Heart left ventricle (tissue), 16 donors: Measurements from ENCODE around the gene CELSR1. TPM values are rescaled to one million over a fixed set of nuclear protein-coding genes. Genes with fewer than 3 reads are reported as not detected.

Experiments
- ATAC-seq, 4 donors: fragments of 200-7000 bp; cut with Tn5 transposase; one replicate each; pipeline ENCODE4 v1.9.1; 2020 to 2022; ENCODE audit warnings: moderate library complexity in 4 of 4, mild to moderate bottlenecking in 3 of 4, moderate number of reproducible peaks in 1 of 4
- DNase-seq, 5 donors: peaks; one replicate each; pipeline ENCODE4 v3.0.0-alpha.2; 2020
- H3K27ac ChIP-seq, 12 donors: fragments of 200-600 bp; sonication (generic) in 4 of 12; one replicate each; pipeline versions ENCODE4 v1.5.0 to v1.8.0; 2016 to 2022; ENCODE audit warnings: mild to moderate bottlenecking in 2 of 12
- H3K27me3 ChIP-seq, 9 donors: fragments of 200-600 bp; sonication (generic) in 2 of 9; one replicate each; pipeline versions ENCODE4 v1.5.1 to v1.8.0; 2016 to 2022; ENCODE audit warnings: mild to moderate bottlenecking in 3 of 9
- H3K36me3 ChIP-seq, 9 donors: fragments of 200-600 bp; sonication (generic) in 2 of 9; one replicate each; pipeline versions ENCODE4 v1.5.0 to v1.8.0; 2018 to 2022; ENCODE audit warnings: mild to moderate bottlenecking in 2 of 9
- H3K4me1 ChIP-seq, 12 donors: fragments of 200-600 bp; sonication (generic) in 4 of 12; one replicate each; pipeline versions ENCODE4 v1.5.0 to v1.8.0; 2016 to 2022; ENCODE audit warnings: mild to moderate bottlenecking in 3 of 12
- H3K4me3 ChIP-seq, 12 donors: fragments of 200-600 bp; sonication (generic) in 4 of 12; one replicate each; pipeline versions ENCODE4 v1.5.0 to v1.8.0; 2017 to 2022; ENCODE audit warnings: mild to moderate bottlenecking in 9 of 12, moderate library complexity in 4 of 12
- H3K9me3 ChIP-seq, 12 donors: fragments of 200-600 bp; sonication (generic) in 4 of 12; one replicate each; pipeline versions ENCODE4 v1.5.0 to v1.8.0; 2016 to 2022; ENCODE audit warnings: mild to moderate bottlenecking in 1 of 12
- POLR2A ChIP-seq, 2 donors: fragments of 450-650 bp; IDR thresholded peaks; one replicate each; pipeline ENCODE4 v1.6.1; 2017; ENCODE audit warnings: antibody characterized with exemption in 2 of 2, mild to moderate bottlenecking in 2 of 2, moderate library complexity in 2 of 2
- WGBS, 4 donors: extraction: QIAGEN DNeasy Blood & Tissue Kit in 2 of 4; methylation state at CpG; one replicate each; pipeline versions ENCODE4 v1.1.5 to v1.1.7; 2013 to 2018; 5-methylcytosine and 5-hydroxymethylcytosine counted together
- intact Hi-C, 10 donors: fragments of 100-400 bp; cut with DNase I; formaldehyde crosslinking; loops; one replicate each; pipeline versions ENCODE4 v1.11.1 to v1.14.2; 2022
- polyA plus RNA-seq, 2 donors: library from polyadenylated mRNA; stranded (reverse); fragments of 200-250 nt; gene quantifications; one replicate each; pipeline ENCODE4 v1.2.3, GENCODE V29; 2013
- total RNA-seq, 9 donors: library from RNA; depleted of rRNA in 2 of 9; stranded (reverse); fragments of >200 nt in 2 of 9; fragmentation: NEBNext Ultra II Directional in 3 of 9; extraction: Animal tissue kit (Norgen Biotek cat#: 25700) in 3 of 9; gene quantifications; one replicate each; pipeline versions ENCODE4 v1.1.0 to v1.2.4, GENCODE V29; 2016 to 2023
- TF ChIP-seq, protein P1 (sequence below), 12 donors: fragments of 200-600 bp; sonication (generic) in 4 of 12; IDR thresholded peaks; one replicate each; pipeline versions ENCODE4 v1.5.0 to v1.8.0; 2018 to 2022; ENCODE audit warnings: antibody characterized with exemption in 12 of 12, mild to moderate bottlenecking in 5 of 12
- donor health status: ischemic (EF 13 %, LVEDD 7.1; RV severe dilation, severe dysfunction).
- donor health status: healthy with polysubstance abuse.
- donor health status: DM: no; HTN: yes; CAD: no.
- donor health status: DM: no; HTN: no; CAD: no.
- donor health status: ischemic (EF 25% LVEDD 6.9; RV normal size, moderate dysfunction).
- donor health status: ischemic (EF 25% LVEDD 5.7; RV mildly dilated, moderate dysfunction).
- donor health status: healthy.
- donor health status: DM: yes; HTN: yes; CAD: no.
- donor health status: ischemic (EF 35%, LVEDD 5.7; RV mildly dilated, moderate dysfunction).
- donor health status: nonischemic (EF 11% LVEDD 7.7; RV severe dilation, severe dysfunction).
- donor health status: DM: yes; HTN: yes; CAD: no.
- donor health status: PGD.
- donor health status: ischemic (EF 29% LVEDD 5.4; RV normal size, mild dysfunction).
- donor health status: nonischemic (EF 23%, LVEDD 6.1; RV moderate dilation, normal function).

Gene CELSR1
- total and polyA plus RNA-seq, 11 donors, result 5.9 to 15.8 (median 11.9) TPM

DNA sequence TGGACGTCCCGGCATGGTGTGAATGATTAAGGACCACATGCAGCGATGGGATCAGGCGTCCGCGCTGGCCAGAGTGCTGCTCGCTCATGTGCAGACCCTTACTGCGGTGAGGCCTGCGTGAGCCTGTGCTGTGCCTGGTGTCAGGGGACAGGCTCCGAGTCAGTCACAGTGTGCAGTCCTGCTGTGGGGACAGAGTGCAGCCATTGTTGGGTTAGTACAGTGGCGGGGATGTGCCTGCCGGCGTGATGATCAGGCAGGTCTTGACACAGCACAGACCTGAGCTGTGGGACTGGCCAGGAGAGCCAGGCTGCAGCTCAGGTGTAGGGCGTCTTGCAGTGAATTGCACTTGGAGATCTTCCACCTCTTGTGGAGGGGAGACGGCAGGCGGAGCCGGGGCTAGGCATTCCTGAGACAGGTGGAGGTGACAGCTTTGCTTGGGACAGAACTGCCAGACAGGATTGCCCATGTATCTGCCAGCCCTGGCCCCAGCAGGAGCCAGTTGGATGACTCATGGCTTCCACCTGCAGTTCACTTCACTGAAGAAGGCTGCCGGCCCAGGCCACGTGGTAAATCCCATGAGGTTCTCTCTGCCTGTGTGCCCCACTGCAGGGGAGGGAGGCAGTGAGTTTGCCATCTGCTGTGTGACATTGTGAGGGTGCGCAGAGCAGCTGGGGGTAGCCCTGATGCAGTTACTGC, 184.6 kb downstream of the CELSR1 start:
- no peaks in the 10 kb centered on the region for H3K27me3 ChIP-seq
- peak overlapping the region in 11 of 12 donors; percentile 35 to 94 (median 75) for H3K27ac ChIP-seq
- peak; percentile 41 to 78 (median 67) for ATAC-seq
- intact Hi-C loops, result loop anchor here in 2 of 10 donors (10.0 kb wide), 3 partner anchors 52 to 452 kb away; no protein-coding TSS in a partner anchor
- peaks cover 4 to 97% (median 87%) of the 10 kb centered on the region in 9 donors for H3K36me3 ChIP-seq
- 67 to 81% (median 73%) methylated on average over 15 to 20 of the region's 20 CpGs for WGBS, 4 donors
- no peak for TF ChIP-seq POLR2A (IDR thresholded peaks at IDR 0.05)
- TF ChIP-seq, protein P1, sequence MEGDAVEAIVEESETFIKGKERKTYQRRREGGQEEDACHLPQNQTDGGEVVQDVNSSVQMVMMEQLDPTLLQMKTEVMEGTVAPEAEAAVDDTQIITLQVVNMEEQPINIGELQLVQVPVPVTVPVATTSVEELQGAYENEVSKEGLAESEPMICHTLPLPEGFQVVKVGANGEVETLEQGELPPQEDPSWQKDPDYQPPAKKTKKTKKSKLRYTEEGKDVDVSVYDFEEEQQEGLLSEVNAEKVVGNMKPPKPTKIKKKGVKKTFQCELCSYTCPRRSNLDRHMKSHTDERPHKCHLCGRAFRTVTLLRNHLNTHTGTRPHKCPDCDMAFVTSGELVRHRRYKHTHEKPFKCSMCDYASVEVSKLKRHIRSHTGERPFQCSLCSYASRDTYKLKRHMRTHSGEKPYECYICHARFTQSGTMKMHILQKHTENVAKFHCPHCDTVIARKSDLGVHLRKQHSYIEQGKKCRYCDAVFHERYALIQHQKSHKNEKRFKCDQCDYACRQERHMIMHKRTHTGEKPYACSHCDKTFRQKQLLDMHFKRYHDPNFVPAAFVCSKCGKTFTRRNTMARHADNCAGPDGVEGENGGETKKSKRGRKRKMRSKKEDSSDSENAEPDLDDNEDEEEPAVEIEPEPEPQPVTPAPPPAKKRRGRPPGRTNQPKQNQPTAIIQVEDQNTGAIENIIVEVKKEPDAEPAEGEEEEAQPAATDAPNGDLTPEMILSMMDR (IDR thresholded peaks at IDR 0.05), result no peak
- no peaks in the 10 kb centered on the region for H3K9me3 ChIP-seq
- H3K4me1 ChIP-seq, result peaks cover 0 to 69% (median 31%) of the 10 kb centered on the region in 12 donors
- no peak overlapping the region for H3K4me3 ChIP-seq
- DNase-seq, result peak; percentile 71 to 92 (median 74)

GRCh38 chr22:46352276-46352675, 185.1 kb downstream of the CELSR1 start:
- no peaks in the 10 kb centered on the region for H3K27me3 ChIP-seq
- H3K36me3 ChIP-seq, result peaks cover 4 to 100% (median 91%) of the 10 kb centered on the region in 9 donors
- TF ChIP-seq, protein P1 (IDR thresholded peaks at IDR 0.05), result no peak
- no peak for TF ChIP-seq POLR2A (IDR thresholded peaks at IDR 0.05)
- WGBS, 4 donors, result 89% methylated on average over 10 of the region's 10 CpGs
- H3K4me3 ChIP-seq, result no peak overlapping the region
- H3K9me3 ChIP-seq, result no peaks in the 10 kb centered on the region
- H3K27ac ChIP-seq, result peak overlapping the region in 9 of 12 donors; percentile 46 to 94 (median 76)
- intact Hi-C loops, result loop anchor here in 2 of 10 donors (10.0 kb wide), 3 partner anchors 53 to 453 kb away; no protein-coding TSS in a partner anchor
- ATAC-seq, result no peak
- peak in 2 of 5 donors; percentile 22 to 33 for DNase-seq
- H3K4me1 ChIP-seq, result peaks cover 0 to 75% (median 34%) of the 10 kb centered on the region in 12 donors

- no peak overlapping the region for H3K4me3 ChIP-seq
- no peaks in the 10 kb centered on the region for H3K9me3 ChIP-seq
- intact Hi-C loops, result loop anchor here in 2 of 10 donors (10.0 kb wide), 3 partner anchors 53 to 453 kb away; no protein-coding TSS in a partner anchor
- WGBS, 4 donors, result 91 to 93% (median 93%) methylated on average over 13 to 23 of the region's 23 CpGs
- DNase-seq, result peak in 2 of 5 donors; percentile 23 to 55
- ATAC-seq, result no peak
- peaks cover 0 to 79% (median 39%) of the 10 kb centered on the region in 12 donors for H3K4me1 ChIP-seq
- H3K36me3 ChIP-seq, result peaks cover 4 to 100% (median 91%) of the 10 kb centered on the region in 9 donors
- peak overlapping the region in 5 of 12 donors; percentile 68 to 94 (median 75) for H3K27ac ChIP-seq
- H3K27me3 ChIP-seq, result no peaks in the 10 kb centered on the region
- TF ChIP-seq, protein P1 (IDR thresholded peaks at IDR 0.05), result no peak
- no peak for TF ChIP-seq POLR2A (IDR thresholded peaks at IDR 0.05)
These were observed 185.7 kb downstream of the CELSR1 start for GRCh38 chr22:46351767-46352166.

- Histone ChIP-seq H3K27ac (peak overlapping the region in 3 of 12 donors; percentile 2 to 94 (median 90)), H3K4me1 (peaks cover 0 to 81% (median 41%) of the 10 kb centered on the region in 12 donors), H3K4me3 (no peak overlapping the region), H3K36me3 (peaks cover 4 to 100% (median 93%) of the 10 kb centered on the region in 9 donors), H3K27me3 (no peaks in the 10 kb centered on the region), H3K9me3 (no peaks in the 10 kb centered on the region)
- ATAC-seq (no peak), DNase-seq (peak in 2 of 5 donors; percentile 16 to 29)
- TF ChIP-seq POLR2A (IDR thresholded peaks at IDR 0.05), result no peak
- TF ChIP-seq, protein P1 (IDR thresholded peaks at IDR 0.05), result no peak
- intact Hi-C loops, result loop anchor here in 2 of 10 donors (10.0 kb wide), 3 partner anchors 54 to 454 kb away; no protein-coding TSS in a partner anchor
- 87 to 95% (median 92%) methylated on average over 27 to 28 of the region's 28 CpGs for WGBS, 4 donors
These were observed 186.2 kb downstream of the CELSR1 start for GRCh38 chr22:46351131-46351735.
